NCI-H748 treated with DMSO at 0.1 percent for 48 hours (cell line): Measurements from ENCODE around the gene SFT2D2.

Source experiments
- DNase-seq: peaks from one replicate; lab custom pipeline; 2025; lab: John Stamatoyannopoulos, UW

SFT2D2 gene

GRCh38 chr1:168265596-168265995 lies 39.8 kb downstream of the SFT2D2 start:
- DNase-seq: no peak

- DNase-seq: no peak
These were observed 40.9 kb downstream of the SFT2D2 start for GRCh38 chr1:168266644-168267186.

GRCh38 chr1:168271636-168272035 lies 45.8 kb downstream of the SFT2D2 start:
- DNase-seq: no peak

GRCh38 chr1:168273575-168273974 lies 47.8 kb downstream of the SFT2D2 start:
- no peak for DNase-seq

GRCh38 chr1:168279253-168279652 lies 53.4 kb downstream of the SFT2D2 start:
- no peak for DNase-seq

GRCh38 chr1:168280296-168280927 lies 54.6 kb downstream of the SFT2D2 start, which contains the start of gene TBX19:
TSS of gene TBX19 (plus strand) at chr1:168280877. CDS start at chr1:168281091, 214 bp downstream.
- no peak for DNase-seq

- DNase-seq: no peak
These were observed 56.0 kb downstream of the SFT2D2 start for GRCh38 chr1:168281603-168282325.

- no peak for DNase-seq
These were observed 59.7 kb downstream of the SFT2D2 start for GRCh38 chr1:168285521-168285790.

- peak; percentile 6 for DNase-seq
These were observed 60.4 kb downstream of the SFT2D2 start for GRCh38 chr1:168285971-168286927.

- DNase-seq: no peak
These were observed 61.4 kb downstream of the SFT2D2 start for GRCh38 chr1:168287237-168287664.

GRCh38 chr1:168288311-168289052 lies 62.7 kb downstream of the SFT2D2 start:
- no peak for DNase-seq

GRCh38 chr1:168291222-168291837 lies 65.5 kb downstream of the SFT2D2 start:
- DNase-seq: peak; percentile 96

GRCh38 chr1:168293356-168293755 lies 67.6 kb downstream of the SFT2D2 start:
- DNase-seq: no peak

- no peak for DNase-seq
These were observed 69.8 kb downstream of the SFT2D2 start for GRCh38 chr1:168295411-168296114.

GRCh38 chr1:168297019-168297730 lies 71.4 kb downstream of the SFT2D2 start:
- peak; percentile 53 for DNase-seq

- DNase-seq: no peak
These were observed 72.6 kb downstream of the SFT2D2 start for GRCh38 chr1:168298446-168298845.

- no peak for DNase-seq
These were observed 74.8 kb downstream of the SFT2D2 start for GRCh38 chr1:168300626-168301025.

- no peak for DNase-seq
These were observed 76.0 kb downstream of the SFT2D2 start for GRCh38 chr1:168301664-168302320.
